Gastroesophageal sphincter (tissue), 3 donors: ENCODE results near the gene STT3B.

Experiments used
- EP300 ChIP-seq: sonication (generic); formaldehyde crosslinking; IDR thresholded peaks from one replicate; pipeline ENCODE4 v1.6.1; 2017; ENCODE audit warnings: antibody characterized with exemption, mild to moderate bottlenecking
- POLR2A ChIP-seq, 2 donors: fragments of 450-650 bp; IDR thresholded peaks; one replicate each; pipeline ENCODE4 v1.6.1; 2017; ENCODE audit warnings: antibody characterized with exemption in 2 of 2, mild to moderate bottlenecking in 2 of 2, moderate library complexity in 1 of 2
- POLR2AphosphoS5 ChIP-seq: sonication (generic); formaldehyde crosslinking; IDR thresholded peaks from one replicate; pipeline ENCODE4 v1.6.1; 2017; ENCODE audit warnings: antibody characterized with exemption
- TF ChIP-seq, protein P1 (sequence below), 4 experiments: fragments of 200-600 bp in 2 of 4; fragments of 450-650 bp in 2 of 4; sonication (generic) in 1 of 4; IDR thresholded peaks; one replicate each; pipeline ENCODE4 v1.5.1; 2017 to 2019; ENCODE audit warnings: antibody characterized with exemption in 4 of 4, mild to moderate bottlenecking in 2 of 4, moderate library complexity in 2 of 4

DNA sequence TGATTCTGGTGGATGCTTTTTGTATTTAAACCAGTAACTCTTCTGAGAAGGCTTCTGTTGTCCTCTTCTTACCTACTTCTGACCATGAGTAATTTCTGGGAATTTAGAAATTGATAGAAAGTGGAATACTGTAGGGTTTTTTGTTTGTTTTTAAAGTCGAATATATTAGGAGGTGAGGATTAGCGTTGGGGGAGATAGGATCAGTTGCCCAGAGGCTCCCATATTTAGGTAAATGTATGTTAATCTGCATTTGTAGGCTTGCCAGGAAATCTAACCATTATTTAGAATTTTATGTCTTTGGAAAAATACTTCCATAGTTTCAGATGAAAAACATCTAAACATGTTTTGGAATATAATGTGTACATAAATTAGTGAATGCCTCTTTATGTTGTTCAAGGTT, 6.1 kb downstream of the STT3B start:
- TF ChIP-seq, protein P1, sequence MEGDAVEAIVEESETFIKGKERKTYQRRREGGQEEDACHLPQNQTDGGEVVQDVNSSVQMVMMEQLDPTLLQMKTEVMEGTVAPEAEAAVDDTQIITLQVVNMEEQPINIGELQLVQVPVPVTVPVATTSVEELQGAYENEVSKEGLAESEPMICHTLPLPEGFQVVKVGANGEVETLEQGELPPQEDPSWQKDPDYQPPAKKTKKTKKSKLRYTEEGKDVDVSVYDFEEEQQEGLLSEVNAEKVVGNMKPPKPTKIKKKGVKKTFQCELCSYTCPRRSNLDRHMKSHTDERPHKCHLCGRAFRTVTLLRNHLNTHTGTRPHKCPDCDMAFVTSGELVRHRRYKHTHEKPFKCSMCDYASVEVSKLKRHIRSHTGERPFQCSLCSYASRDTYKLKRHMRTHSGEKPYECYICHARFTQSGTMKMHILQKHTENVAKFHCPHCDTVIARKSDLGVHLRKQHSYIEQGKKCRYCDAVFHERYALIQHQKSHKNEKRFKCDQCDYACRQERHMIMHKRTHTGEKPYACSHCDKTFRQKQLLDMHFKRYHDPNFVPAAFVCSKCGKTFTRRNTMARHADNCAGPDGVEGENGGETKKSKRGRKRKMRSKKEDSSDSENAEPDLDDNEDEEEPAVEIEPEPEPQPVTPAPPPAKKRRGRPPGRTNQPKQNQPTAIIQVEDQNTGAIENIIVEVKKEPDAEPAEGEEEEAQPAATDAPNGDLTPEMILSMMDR (IDR thresholded peaks at IDR 0.05) = no peak
- TF ChIP-seq EP300 (no peak), POLR2A (IDR thresholded peaks at IDR 0.05) (no peak), POLR2AphosphoS5 (no peak)
